HG03095 (cell line): Measurements from ENCODE around the gene KLF16.
"Not testable (repeated sequence)": the region's sequence is repeated elsewhere in the genome, so short reads cannot be mapped to it uniquely, and the experiment has no call there.

ENCODE experiments used
- ATAC-seq: cut with Tn5 transposase; IDR thresholded peaks from one replicate; pipeline ENCODE4 v1.9.1; 2021; ENCODE audit warnings: moderate library complexity; ENCODE audit not compliant: unreplicated experiment

KLF16 gene

DNA sequence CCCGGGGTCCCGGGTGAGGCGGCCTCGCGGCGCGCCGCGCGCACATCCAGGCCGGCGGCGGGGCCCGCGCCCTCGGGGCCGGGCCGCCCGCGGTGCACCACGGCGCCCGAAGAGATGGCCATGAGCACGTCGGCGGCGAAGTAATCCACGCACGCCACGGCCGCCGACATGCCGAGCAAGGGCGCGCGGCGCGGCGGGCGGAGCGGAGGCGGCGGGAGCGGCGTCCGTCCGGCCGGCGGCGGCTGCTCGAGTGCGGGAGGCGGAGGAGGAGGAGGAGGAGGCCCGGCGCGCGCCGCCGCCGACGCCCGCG, at the start of gene KLF16:
Gene KLF16 (minus strand): TSS at position 252 of the 310 bp plus-strand sequence. CDS start 82 bp downstream, at position 170.
- ATAC-seq = peak; percentile 0

GRCh38 chr19:1912760-1913505, 49.6 kb upstream of the KLF16 start:
- no peak for ATAC-seq

DNA sequence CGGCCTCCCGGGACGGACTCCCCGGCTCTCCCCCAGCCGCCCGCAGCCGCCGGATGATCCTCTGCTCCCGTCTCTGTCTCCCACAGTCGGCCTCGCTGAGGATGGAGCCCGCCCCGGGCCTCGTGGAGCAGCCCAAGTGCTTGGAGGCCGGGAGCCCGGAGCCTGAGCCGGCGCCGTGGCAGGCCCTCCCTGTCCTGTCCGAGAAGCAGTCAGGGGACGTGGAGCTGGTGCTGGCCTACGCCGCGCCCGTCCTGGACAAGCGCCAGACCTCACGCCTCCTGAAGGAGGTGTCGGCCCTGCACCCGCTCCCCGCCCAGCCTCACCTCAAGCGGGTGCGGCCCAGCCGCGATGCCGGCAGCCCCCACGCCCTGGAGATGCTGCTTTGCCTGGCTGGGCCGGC, 48.6 kb upstream of the KLF16 start:
- ATAC-seq = no peak

DNA sequence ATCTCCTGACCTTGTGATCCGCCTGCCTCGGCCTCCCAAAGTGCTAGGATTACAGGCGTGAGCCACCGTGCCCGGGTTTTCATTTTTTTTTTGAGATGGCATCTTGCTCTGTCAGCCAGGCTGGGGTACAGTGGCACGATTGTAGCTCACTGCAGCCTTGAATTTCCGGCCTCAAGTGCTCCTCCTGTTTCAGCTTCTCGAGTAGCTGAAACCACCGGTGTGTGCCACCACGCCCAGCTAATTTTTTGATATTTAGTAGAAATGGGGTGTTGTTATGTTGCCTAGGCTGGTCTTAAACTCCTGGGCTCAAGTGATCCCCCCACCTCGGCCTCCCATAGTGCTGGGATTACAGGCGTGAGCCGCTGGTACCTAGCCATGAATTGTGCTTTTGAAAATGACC, 47.7 kb upstream of the KLF16 start:
- no peak for ATAC-seq

DNA sequence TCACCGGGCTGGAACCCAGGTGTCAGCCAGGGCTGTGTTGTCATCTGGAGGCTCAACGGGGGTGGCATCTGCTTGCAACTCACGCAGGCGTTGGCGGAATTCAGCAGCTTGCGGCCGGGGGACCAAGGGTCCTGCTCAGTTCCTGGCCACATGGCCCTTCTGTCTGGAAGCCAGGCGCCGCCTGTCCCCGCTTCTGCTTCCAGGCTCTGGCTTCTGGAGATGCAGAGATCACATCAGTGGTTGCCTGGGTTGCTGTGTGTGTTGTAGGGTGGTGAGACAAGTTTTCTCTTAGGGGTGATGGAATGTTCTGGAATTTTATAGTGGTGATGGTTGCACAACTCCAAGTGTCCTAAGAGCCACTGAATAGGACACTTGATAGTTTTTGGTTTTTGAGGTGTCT, 46.8 kb upstream of the KLF16 start:
- no peak for ATAC-seq

DNA sequence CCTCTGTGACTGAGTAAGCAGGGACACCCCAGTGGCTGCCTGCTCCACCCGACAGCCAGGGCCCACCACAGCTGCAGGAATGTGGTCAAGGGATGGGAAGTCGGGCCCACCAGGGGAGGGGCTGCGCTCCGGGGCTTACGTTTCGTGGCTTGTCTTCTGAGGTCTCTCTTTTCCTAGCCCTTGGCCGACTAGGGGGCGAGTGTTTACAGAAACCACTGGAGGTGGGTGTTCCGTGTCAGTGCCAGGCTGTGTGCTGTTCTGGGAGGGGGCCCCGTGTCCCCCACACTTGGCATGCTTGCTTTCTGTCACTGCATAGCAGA, 46.3 kb upstream of the KLF16 start:
- no peak for ATAC-seq

DNA sequence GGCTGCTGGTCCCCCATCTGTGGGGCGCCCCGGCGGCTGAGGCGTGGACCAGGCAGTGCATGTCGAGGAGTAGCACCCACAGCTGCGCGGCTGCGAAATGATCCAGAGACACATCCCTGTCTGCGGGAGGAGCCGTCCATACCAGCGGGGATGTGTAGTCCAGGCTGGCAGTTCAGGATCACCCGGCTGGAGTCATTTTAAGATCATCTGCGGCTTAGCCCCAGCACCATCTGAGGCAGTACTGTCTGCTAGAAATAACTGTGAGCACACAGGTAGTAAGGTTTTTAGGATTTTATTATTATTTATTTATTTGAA, 44.9 kb upstream of the KLF16 start:
- no peak for ATAC-seq

DNA sequence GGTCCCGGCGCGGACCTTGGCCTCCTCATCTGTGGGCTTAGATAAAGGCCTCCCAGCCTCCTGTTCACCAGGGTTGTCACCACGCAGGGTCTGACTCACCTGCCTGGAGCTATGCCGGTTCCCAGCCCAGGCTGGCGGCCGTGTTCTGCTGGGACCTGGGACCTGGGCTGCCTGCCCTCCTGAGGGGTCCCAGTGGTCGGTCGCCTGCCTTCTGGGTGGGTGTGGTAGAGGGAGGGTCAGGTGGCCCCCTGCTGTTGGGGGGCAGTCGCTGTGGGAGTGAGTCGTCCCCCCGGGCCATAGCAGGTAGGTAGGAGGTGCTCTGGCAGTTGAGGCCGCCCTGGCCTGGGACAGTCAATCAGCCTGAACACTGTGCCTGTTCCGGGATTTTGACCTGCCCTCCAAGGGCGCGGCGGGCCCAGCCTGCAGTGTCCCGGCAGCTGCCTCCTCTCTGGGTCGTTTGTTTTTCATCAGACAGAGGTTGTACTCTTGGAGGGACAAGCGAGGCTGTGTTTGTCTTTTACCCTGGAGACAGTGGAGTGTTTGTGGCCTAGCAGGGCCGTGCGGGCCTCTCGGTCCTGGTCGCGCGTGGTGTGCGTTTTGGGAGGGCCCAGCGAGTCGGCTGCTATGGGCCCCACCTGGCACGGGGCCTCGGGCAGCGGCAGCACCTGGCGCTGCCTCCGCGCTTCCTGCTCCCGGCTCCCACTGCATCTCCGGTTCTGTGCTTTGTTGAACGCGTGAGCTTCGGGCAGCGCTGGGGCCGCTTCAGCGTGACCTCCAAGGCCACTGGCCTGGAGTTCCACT, 44.4 kb upstream of the KLF16 start:
- ATAC-seq = no peak

DNA sequence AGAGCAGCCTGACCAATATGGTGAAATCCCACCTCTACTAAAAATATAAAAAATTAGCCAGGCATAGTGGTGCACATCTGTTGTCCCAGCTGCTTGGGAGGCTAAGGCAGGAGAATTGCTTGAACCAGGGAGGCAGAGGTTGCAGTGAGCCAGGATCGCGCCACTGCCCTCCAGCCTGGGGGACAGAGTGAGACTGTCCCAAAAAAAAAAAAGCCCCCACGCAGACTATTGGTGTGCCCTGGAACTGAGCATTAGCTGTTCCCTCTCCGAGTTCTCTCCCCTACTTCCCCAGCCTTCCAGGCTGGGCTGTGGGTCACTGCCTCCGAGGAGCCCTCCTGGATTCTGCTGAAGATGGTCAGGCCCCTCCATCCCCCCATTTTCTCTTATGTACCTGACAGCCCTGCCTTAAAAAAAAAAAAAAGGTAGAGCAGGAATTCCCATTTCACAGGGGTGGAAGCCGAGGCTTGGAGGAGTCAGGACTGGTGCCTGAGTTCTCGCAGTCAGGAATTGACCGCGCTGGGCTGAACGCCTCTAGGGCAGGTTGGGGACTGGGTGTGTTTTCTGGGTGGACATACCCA, 43.7 kb upstream of the KLF16 start:
- ATAC-seq = no peak

- ATAC-seq = no peak
Observed at GRCh38 chr19:1905863-1906375, 42.5 kb upstream of the KLF16 start.

- peak; percentile 65 for ATAC-seq
Observed at GRCh38 chr19:1905110-1905862, 41.9 kb upstream of the KLF16 start, which contains the start of the genes ADAT3 and SCAMP4. Gene ADAT3 (plus strand): TSS chr19:1905399. CDS start chr19:1912048, 6,649 bp downstream. Gene SCAMP4 (plus strand): TSS chr19:1905399. CDS start chr19:1915020, 9,621 bp downstream.

- ATAC-seq = no peak
Observed at GRCh38 chr19:1904860-1905109, 41.4 kb upstream of the KLF16 start.

GRCh38 chr19:1902923-1903322, 39.5 kb upstream of the KLF16 start:
- no peak for ATAC-seq

DNA sequence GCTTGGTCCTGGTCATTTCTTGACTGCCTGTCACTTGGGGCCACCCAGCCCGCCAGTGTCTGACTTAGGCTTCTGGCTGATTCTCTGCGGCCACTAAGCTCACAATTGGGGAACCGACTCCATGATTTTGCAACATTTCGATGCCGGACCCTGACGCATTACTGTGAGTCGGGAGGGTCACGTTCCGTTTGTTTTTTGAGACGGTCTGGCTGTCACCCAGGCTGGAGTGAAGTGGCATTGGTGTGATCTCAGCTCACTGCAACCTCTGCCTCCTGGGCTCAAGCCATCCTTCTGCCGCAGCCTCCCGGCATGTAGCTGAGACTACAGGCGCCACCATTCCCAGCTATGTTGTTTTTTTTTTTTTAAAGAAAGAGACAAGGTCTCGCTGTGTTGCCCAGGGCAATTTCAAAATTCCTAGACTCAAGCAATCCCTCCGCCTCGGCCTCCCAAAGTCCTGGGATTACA, 38.6 kb upstream of the KLF16 start:
- no peak for ATAC-seq

DNA sequence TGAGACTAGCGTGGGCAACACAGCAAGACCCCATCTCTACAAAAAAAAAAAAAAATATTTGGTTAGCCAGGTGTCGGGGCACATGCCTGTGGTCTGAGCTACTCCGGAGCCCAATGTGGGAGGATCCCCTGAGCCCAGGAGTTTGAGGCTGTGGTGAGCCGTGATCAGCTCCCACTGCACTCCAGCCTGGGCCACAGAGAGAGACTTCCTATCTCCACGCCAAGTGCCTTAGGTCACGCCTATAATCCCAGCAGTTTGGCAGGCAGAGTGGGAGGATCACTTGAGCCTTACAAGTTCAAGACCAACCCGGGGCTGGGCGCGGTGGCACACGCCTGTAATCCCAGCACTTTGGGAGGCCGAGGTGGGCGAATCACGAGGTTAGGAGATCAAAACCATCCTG, 33.1 kb upstream of the KLF16 start:
- no peak for ATAC-seq

- ATAC-seq = no peak
Observed at GRCh38 chr19:1893791-1894190, 30.4 kb upstream of the KLF16 start.

GRCh38 chr19:1889907-1890306, 26.5 kb upstream of the KLF16 start:
- ATAC-seq = no peak

- ATAC-seq = no peak
Observed at GRCh38 chr19:1888385-1888784, 25.0 kb upstream of the KLF16 start.

- not testable (repeated sequence) for ATAC-seq
Observed at GRCh38 chr19:1886360-1886759, 23.0 kb upstream of the KLF16 start.

GRCh38 chr19:1885398-1886119, 22.2 kb upstream of the KLF16 start, which contains the start of gene ABHD17A:
Gene ABHD17A (minus strand): TSS chr19:1885496. CDS start chr19:1881566, 3,930 bp downstream.
- peak; percentile 65 for ATAC-seq
